Left ventricle myocardium inferior (tissue), 1 donor: ENCODE data around the gene MRPL30. TPM values are rescaled to one million over a fixed set of nuclear protein-coding genes. Genes with fewer than 3 reads are reported as not detected.

Source experiments
- DNase-seq: peaks from one replicate; pipeline ENCODE4 v3.0.0-alpha.2; 2020
- H3K27ac ChIP-seq: fragments of 200-600 bp; replicated peaks from 2 replicates; pipeline ENCODE4 v1.8.0; 2021
- H3K27me3 ChIP-seq: fragments of 200-600 bp; 2 replicates; pipeline ENCODE4 v1.8.0; 2021; ENCODE audit warnings: low read depth
- H3K36me3 ChIP-seq: fragments of 200-600 bp; 2 replicates; pipeline ENCODE4 v1.8.0; 2021
- H3K4me1 ChIP-seq: fragments of 200-600 bp; 2 replicates; pipeline ENCODE4 v1.8.0; 2021
- H3K4me3 ChIP-seq: fragments of 200-600 bp; 2 replicates; pipeline ENCODE4 v1.8.0; 2021; ENCODE audit warnings: mild to moderate bottlenecking, moderate library complexity
- H3K9me3 ChIP-seq: fragments of 200-600 bp; replicated peaks from 2 replicates; pipeline ENCODE4 v1.8.0; 2021
- CTCF ChIP-seq: fragments of 200-600 bp; IDR thresholded peaks from 2 replicates; pipeline ENCODE4 v1.8.0; 2021; ENCODE audit warnings: antibody characterized with exemption, mild to moderate bottlenecking, borderline replicate concordance
- intact Hi-C: fragments of 100-400 bp; cut with micrococcal nuclease; formaldehyde crosslinking; loops from one replicate; pipeline ENCODE4 v1.11.0; 2022
- total RNA-seq: library from RNA; stranded (reverse); fragmentation: NEBNext Ultra II Directional; extraction: Animal tissue kit (Norgen Biotek cat#: 25700); gene quantifications from one replicate; pipeline ENCODE4 v1.2.1, GENCODE V29; 2021
- donor health status: DM: no; HTN: yes; CAD: no; lungs with severe emphysema.

Gene MRPL30
- total RNA-seq, 1 donor from 2014 or later = 34.8 TPM

GRCh38 chr2:99141110-99142108 is 39.6 kb upstream of the MRPL30 start, which contains the start of gene C2orf15:
Gene C2orf15, plus strand, starts transcription at chr2:99141707. Its CDS starts 8,852 bp downstream, at chr2:99150559.
- H3K9me3 ChIP-seq = no peaks in the 10 kb centered on the region
- no peaks in the 10 kb centered on the region for H3K27me3 ChIP-seq
- intact Hi-C loops = no loop called here
- peak; percentile 91 for DNase-seq
- peak within 1 kb of the TSS; percentile 79 for H3K27ac ChIP-seq
- H3K4me1 ChIP-seq = peaks cover 27% of the 10 kb centered on the region
- H3K36me3 ChIP-seq = no peaks in the 10 kb centered on the region
- peak within 1 kb of the TSS; percentile 100 for H3K4me3 ChIP-seq
- no peak for TF ChIP-seq CTCF

DNA sequence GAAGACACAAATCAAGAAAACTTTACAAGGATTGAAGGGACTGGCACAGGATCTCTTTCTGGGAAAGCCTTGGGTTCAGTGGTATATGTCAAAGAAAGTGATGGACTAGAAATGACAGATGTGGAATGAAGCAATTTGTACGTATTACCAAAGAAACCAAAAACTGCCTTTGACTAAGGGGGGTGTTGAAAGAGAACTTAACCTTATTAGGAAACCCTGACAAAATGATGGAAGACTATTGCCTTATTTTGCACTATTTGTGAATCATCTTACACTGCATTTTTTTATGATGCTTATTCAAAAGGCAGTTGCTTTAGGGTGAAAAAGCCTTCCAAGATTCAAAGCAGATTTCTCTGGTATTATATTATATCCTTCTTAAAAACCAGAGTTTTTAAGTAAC is 30.3 kb upstream of the MRPL30 start:
- Histone ChIP-seq H3K27ac (no peak overlapping the region), H3K27me3 (no peaks in the 10 kb centered on the region), H3K4me1 (peaks cover 25% of the 10 kb centered on the region), H3K36me3 (no peaks in the 10 kb centered on the region), H3K4me3 (no peak overlapping the region), H3K9me3 (no peaks in the 10 kb centered on the region)
- intact Hi-C loops = no loop called here
- no peak for TF ChIP-seq CTCF
- DNase-seq = no peak

DNA sequence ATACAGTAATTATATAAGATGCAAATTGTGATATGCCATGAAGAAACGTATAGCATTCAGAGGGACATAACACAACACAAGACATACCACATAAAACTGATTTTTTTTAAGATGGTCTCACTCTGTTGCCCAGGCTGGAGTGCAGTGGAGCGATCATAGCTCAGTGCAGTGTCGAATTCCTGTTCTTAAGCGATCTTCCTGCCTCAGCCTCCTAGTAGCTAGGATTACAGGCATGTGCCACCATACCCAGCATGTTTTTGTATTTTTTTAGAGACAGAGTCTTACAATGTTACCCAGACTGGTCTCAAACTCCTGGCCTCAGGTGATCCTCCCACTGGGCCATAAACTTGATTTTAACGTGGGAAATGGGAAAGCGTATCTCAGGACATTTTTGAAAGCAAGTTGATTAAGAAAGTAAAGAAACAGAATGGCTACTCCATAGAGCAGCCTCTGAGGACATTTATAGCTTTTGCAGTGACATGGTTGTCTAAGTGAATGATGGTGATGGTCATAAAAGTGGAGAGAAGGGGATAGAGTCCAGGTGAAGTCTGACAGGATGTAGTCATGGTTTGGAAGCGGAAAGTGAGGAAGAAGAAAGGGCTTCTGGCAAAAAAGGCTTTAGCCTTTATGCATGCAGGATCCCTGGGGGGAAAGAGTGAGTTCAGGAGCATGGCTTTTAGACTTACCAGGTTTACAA is 28.6 kb upstream of the MRPL30 start:
- no peaks in the 10 kb centered on the region for H3K9me3 ChIP-seq
- no peaks in the 10 kb centered on the region for H3K27me3 ChIP-seq
- no peak overlapping the region for H3K4me3 ChIP-seq
- H3K36me3 ChIP-seq = peaks cover 10% of the 10 kb centered on the region
- H3K27ac ChIP-seq = no peak overlapping the region
- H3K4me1 ChIP-seq = peaks cover 34% of the 10 kb centered on the region
- intact Hi-C loops = no loop called here
- no peak for DNase-seq
- no peak for TF ChIP-seq CTCF

DNA sequence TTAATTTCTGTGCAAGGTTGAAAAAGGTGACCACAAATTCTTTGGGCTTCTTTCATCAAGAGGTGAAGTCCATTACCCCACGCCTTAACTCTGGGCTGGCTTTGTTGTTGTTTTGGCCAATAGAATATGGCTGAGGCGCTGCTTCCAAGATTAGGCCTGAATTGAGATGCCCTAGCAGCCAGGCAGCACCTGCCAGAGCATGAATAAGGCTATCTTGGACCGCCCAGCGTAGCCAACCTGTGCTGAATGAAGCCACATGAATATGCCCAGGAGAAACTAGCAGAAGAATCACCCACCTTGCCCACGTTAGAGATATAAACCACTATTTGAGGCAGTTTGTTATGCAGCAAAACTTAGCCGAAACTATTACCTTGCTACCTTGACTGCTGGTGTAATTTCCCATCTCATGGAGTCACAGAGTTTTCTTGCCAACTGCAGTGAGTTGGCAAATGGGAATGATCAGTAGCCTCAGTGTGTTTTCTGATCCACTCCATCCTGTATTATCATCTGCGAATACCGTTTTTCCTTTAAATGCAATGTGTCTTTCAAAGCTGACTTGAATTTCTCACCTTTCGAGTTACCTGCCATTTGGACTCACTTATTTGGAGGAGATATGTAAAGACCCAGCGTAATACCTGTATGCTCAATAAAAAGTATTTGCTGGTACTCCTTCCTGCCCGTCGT is 26.9 kb upstream of the MRPL30 start:
- no peak for TF ChIP-seq CTCF
- Histone ChIP-seq H3K4me1 (peaks cover 34% of the 10 kb centered on the region), H3K27me3 (no peaks in the 10 kb centered on the region), H3K4me3 (peak overlapping the region; percentile 75), H3K9me3 (no peaks in the 10 kb centered on the region), H3K27ac (peak overlapping the region; percentile 89), H3K36me3 (peaks cover 26% of the 10 kb centered on the region)
- no peak for DNase-seq
- intact Hi-C loops = no loop called here
